ENCODE results near the gene KERA. TPM values are rescaled to one million over a fixed set of nuclear protein-coding genes. Genes with fewer than 3 reads are reported as not detected.

KERA gene
- total RNA-seq, 1 experiment from 2014 or later, result not detected

- no TSS peak for BruUV-seq (replicated peaks)
- H3K36me3 Mint-ChIP-seq (ENCODE audit: insufficient read depth, unreplicated experiment), result no peaks in the 10 kb centered on the region
- CTCF ChIA-PET, result interaction anchor here (1.1 kb wide), 1 partner anchor 34 kb away, joined by 3 read pairs; no protein-coding TSS in a partner anchor
- H3K27ac Mint-ChIP-seq (ENCODE audit: low read depth, unreplicated experiment), result no peak overlapping the region
- H3K4me3 Mint-ChIP-seq (ENCODE audit: unreplicated experiment), result no peak overlapping the region
- peaks cover 69% of the 10 kb centered on the region for H3K27me3 Mint-ChIP-seq (ENCODE audit: insufficient read depth, unreplicated experiment)
- no peaks in the 10 kb centered on the region for H3K4me1 Mint-ChIP-seq (ENCODE audit: insufficient read depth, unreplicated experiment)
- DNase-seq (ENCODE audit: unreplicated experiment), result no peak
- H3K9me3 Mint-ChIP-seq (ENCODE audit: unreplicated experiment), result no peaks in the 10 kb centered on the region
- intact Hi-C loops (cut with micrococcal nuclease), result no loop called here
- TF ChIP-seq, protein P1, sequence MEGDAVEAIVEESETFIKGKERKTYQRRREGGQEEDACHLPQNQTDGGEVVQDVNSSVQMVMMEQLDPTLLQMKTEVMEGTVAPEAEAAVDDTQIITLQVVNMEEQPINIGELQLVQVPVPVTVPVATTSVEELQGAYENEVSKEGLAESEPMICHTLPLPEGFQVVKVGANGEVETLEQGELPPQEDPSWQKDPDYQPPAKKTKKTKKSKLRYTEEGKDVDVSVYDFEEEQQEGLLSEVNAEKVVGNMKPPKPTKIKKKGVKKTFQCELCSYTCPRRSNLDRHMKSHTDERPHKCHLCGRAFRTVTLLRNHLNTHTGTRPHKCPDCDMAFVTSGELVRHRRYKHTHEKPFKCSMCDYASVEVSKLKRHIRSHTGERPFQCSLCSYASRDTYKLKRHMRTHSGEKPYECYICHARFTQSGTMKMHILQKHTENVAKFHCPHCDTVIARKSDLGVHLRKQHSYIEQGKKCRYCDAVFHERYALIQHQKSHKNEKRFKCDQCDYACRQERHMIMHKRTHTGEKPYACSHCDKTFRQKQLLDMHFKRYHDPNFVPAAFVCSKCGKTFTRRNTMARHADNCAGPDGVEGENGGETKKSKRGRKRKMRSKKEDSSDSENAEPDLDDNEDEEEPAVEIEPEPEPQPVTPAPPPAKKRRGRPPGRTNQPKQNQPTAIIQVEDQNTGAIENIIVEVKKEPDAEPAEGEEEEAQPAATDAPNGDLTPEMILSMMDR (IDR thresholded peaks at IDR 0.05; ENCODE audit: unreplicated experiment), result no peak
- POLR2A ChIA-PET, result no interaction called here
These were observed 16.4 kb upstream of the KERA start for GRCh38 chr12:91074154-91074709.

- intact Hi-C loops (cut with micrococcal nuclease), result no loop called here
- no peaks in the 10 kb centered on the region for H3K4me1 Mint-ChIP-seq (ENCODE audit: insufficient read depth, unreplicated experiment)
- H3K27me3 Mint-ChIP-seq (ENCODE audit: insufficient read depth, unreplicated experiment), result peaks cover 69% of the 10 kb centered on the region
- no peaks in the 10 kb centered on the region for H3K36me3 Mint-ChIP-seq (ENCODE audit: insufficient read depth, unreplicated experiment)
- ChIA-PET POLR2A (no interaction called here), CTCF (interaction anchor here (1.1 kb wide), 1 partner anchor 35 kb away, joined by 3 read pairs; no protein-coding TSS in a partner anchor)
- no peak overlapping the region for H3K4me3 Mint-ChIP-seq (ENCODE audit: unreplicated experiment)
- TF ChIP-seq, protein P1 (IDR thresholded peaks at IDR 0.05; ENCODE audit: unreplicated experiment), result no peak
- no peak for DNase-seq (ENCODE audit: unreplicated experiment)
- H3K9me3 Mint-ChIP-seq (ENCODE audit: unreplicated experiment), result no peaks in the 10 kb centered on the region
- no peak overlapping the region for H3K27ac Mint-ChIP-seq (ENCODE audit: low read depth, unreplicated experiment)
- BruUV-seq (replicated peaks), result no TSS peak
These were observed 15.6 kb upstream of the KERA start for GRCh38 chr12:91073426-91073825.

GRCh38 chr12:91072931-91073330, 15.1 kb upstream of the KERA start:
- H3K27ac Mint-ChIP-seq (ENCODE audit: low read depth, unreplicated experiment), result no peak overlapping the region
- peaks cover 69% of the 10 kb centered on the region for H3K27me3 Mint-ChIP-seq (ENCODE audit: insufficient read depth, unreplicated experiment)
- H3K4me1 Mint-ChIP-seq (ENCODE audit: insufficient read depth, unreplicated experiment), result no peaks in the 10 kb centered on the region
- TF ChIP-seq, protein P1 (IDR thresholded peaks at IDR 0.05; ENCODE audit: unreplicated experiment), result no peak
- no peaks in the 10 kb centered on the region for H3K36me3 Mint-ChIP-seq (ENCODE audit: insufficient read depth, unreplicated experiment)
- no TSS peak for BruUV-seq (replicated peaks)
- H3K4me3 Mint-ChIP-seq (ENCODE audit: unreplicated experiment), result no peak overlapping the region
- H3K9me3 Mint-ChIP-seq (ENCODE audit: unreplicated experiment), result no peaks in the 10 kb centered on the region
- ChIA-PET CTCF (interaction anchor here (0.6 to 1.1 kb wide), 2 partner anchors 35 to 97 kb away, joined by 3 read pairs; no protein-coding TSS in a partner anchor), POLR2A (no interaction called here)
- no peak for DNase-seq (ENCODE audit: unreplicated experiment)
- intact Hi-C loops (cut with micrococcal nuclease), result no loop called here

- no peak overlapping the region for H3K27ac Mint-ChIP-seq (ENCODE audit: low read depth, unreplicated experiment)
- intact Hi-C loops (cut with micrococcal nuclease), result no loop called here
- no peaks in the 10 kb centered on the region for H3K9me3 Mint-ChIP-seq (ENCODE audit: unreplicated experiment)
- TF ChIP-seq, protein P1 (IDR thresholded peaks at IDR 0.05; ENCODE audit: unreplicated experiment), result no peak
- peaks cover 69% of the 10 kb centered on the region for H3K27me3 Mint-ChIP-seq (ENCODE audit: insufficient read depth, unreplicated experiment)
- ChIA-PET POLR2A (no interaction called here), CTCF (interaction anchor here (1.4 to 1.6 kb wide), 2 partner anchors 38 to 78 kb away, joined by 5 to 8 read pairs; no protein-coding TSS in a partner anchor)
- H3K4me1 Mint-ChIP-seq (ENCODE audit: insufficient read depth, unreplicated experiment), result no peaks in the 10 kb centered on the region
- BruUV-seq (replicated peaks), result no TSS peak
- H3K36me3 Mint-ChIP-seq (ENCODE audit: insufficient read depth, unreplicated experiment), result no peaks in the 10 kb centered on the region
- no peak overlapping the region for H3K4me3 Mint-ChIP-seq (ENCODE audit: unreplicated experiment)
- DNase-seq (ENCODE audit: unreplicated experiment), result no peak
These were observed 13.1 kb upstream of the KERA start for GRCh38 chr12:91070936-91071335.
